HEK293 (cell line): ENCODE results near the gene CRYZ.

Experiments used
- CTCF ChIA-PET: fragments of 350-600 bp; formaldehyde crosslinking; extraction: SDS; loops from one replicate; lab custom pipeline; 2021; ENCODE audit warnings: antibody characterized with exemption; lab: Yijun Ruan, JAX
- POLR2A ChIA-PET: fragments of 300-600 bp; formaldehyde crosslinking; extraction: SDS; loops from one replicate; lab custom pipeline; 2020; ENCODE audit warnings: antibody characterized with exemption, inconsistent platforms; lab: Yijun Ruan, JAX
- H3K27ac ChIP-seq: fragments of 200-500 bp; sonication (Bioruptor generic); 2 replicates; pipeline ENCODE4 v1.5.1; 2014; ENCODE audit warnings: low read depth, low read length, control low read depth, inconsistent platforms; ENCODE audit errors: extremely low read depth
- H3K36me3 ChIP-seq, 2 experiments: fragments of 200-500 bp in 1 of 2; sonication (Bioruptor generic) in 1 of 2; 1 replicate in 1 of 2; 2 replicates in 1 of 2; pipeline ENCODE4 v1.5.1; 2014 to 2017; ENCODE audit warnings: inconsistent platforms in 2 of 2, low read length in 2 of 2; ENCODE audit not compliant: control insufficient read depth in 2 of 2, insufficient read depth in 1 of 2
- H3K4me1 ChIP-seq: fragments of 200-500 bp; sonication (Bioruptor generic); 2 replicates; pipeline ENCODE4 v1.5.1; 2014; ENCODE audit warnings: mild to moderate bottlenecking, low read length, inconsistent platforms; ENCODE audit not compliant: control insufficient read depth, insufficient read depth
- H3K4me3 ChIP-seq: 2 replicates; pipeline ENCODE4 v1.5.1; 2011; ENCODE audit warnings: low read depth, mild to moderate bottlenecking, control low read depth, low read length, moderate library complexity
- H3K9me3 ChIP-seq: fragments of 200-500 bp; sonication (Bioruptor generic); 2 replicates; pipeline ENCODE4 v1.5.1; 2014; ENCODE audit warnings: low read depth, low read length, inconsistent platforms; ENCODE audit not compliant: control insufficient read depth, insufficient read depth
- ATF2 ChIP-seq: fragments of 450-650 bp; formaldehyde crosslinking; IDR thresholded peaks from 2 replicates; pipeline ENCODE4 v1.5.1; 2016; ENCODE audit warnings: missing biosample characterization, missing genetic modification characterization, low read depth
- HOXC10 ChIP-seq: sonication (generic); formaldehyde crosslinking; IDR thresholded peaks from 2 replicates; pipeline ENCODE4 v1.8.1; 2023; ENCODE audit warnings: mild to moderate bottlenecking, missing genetic modification reagents
- IKZF3 ChIP-seq: fragments of 450-650 bp; IDR thresholded peaks from 2 replicates; pipeline ENCODE4 v1.5.0; 2018; ENCODE audit warnings: missing biosample characterization, mild to moderate bottlenecking, missing genetic modification characterization, moderate library complexity
- INSM2 ChIP-seq: fragments of 450-650 bp; formaldehyde crosslinking; IDR thresholded peaks from 2 replicates; pipeline ENCODE4 v1.5.1; 2016; ENCODE audit warnings: missing biosample characterization, missing genetic modification characterization
- PATZ1 ChIP-seq: fragments of 450-650 bp; formaldehyde crosslinking; IDR thresholded peaks from 2 replicates; pipeline ENCODE4 v1.5.1; 2016; ENCODE audit warnings: missing biosample characterization, missing genetic modification characterization
- PRDM2 ChIP-seq: fragments of 450-650 bp; formaldehyde crosslinking; IDR thresholded peaks from 2 replicates; pipeline ENCODE4 v1.5.1; 2016; ENCODE audit warnings: missing biosample characterization, missing genetic modification characterization, borderline replicate concordance
- TRIM28 ChIP-seq: IDR thresholded peaks from 2 replicates; pipeline ENCODE4 v1.6.1; 2011; ENCODE audit warnings: low read length, control low read depth, borderline replicate concordance
- WT1 ChIP-seq: fragments of 450-650 bp; formaldehyde crosslinking; IDR thresholded peaks from 2 replicates; pipeline ENCODE4 v1.5.1; 2016; ENCODE audit warnings: missing biosample characterization, missing genetic modification characterization
- ZBTB7A ChIP-seq: fragments of 450-650 bp; formaldehyde crosslinking; IDR thresholded peaks from 2 replicates; pipeline ENCODE4 v1.5.1; 2016; ENCODE audit warnings: low read depth, missing biosample characterization, missing genetic modification characterization
- ZNF223 ChIP-seq: fragments of 450-650 bp; formaldehyde crosslinking; IDR thresholded peaks from 2 replicates; pipeline ENCODE4 v1.5.1; 2016; ENCODE audit warnings: missing biosample characterization, missing genetic modification characterization
- ZNF266 ChIP-seq: fragments of 450-650 bp; formaldehyde crosslinking; IDR thresholded peaks from 2 replicates; pipeline ENCODE4 v1.5.1; 2016; ENCODE audit warnings: missing biosample characterization, missing genetic modification characterization, low read depth
- ZNF292 ChIP-seq: fragments of 450-650 bp; formaldehyde crosslinking; IDR thresholded peaks from 2 replicates; pipeline ENCODE4 v1.5.1; 2016; ENCODE audit warnings: low read depth, missing biosample characterization, missing genetic modification characterization, borderline replicate concordance
- ZNF433 ChIP-seq: fragments of 450-650 bp; formaldehyde crosslinking; IDR thresholded peaks from 2 replicates; pipeline ENCODE4 v1.5.1; 2016; ENCODE audit warnings: missing biosample characterization, missing genetic modification characterization, low read depth
- ZNF513 ChIP-seq: fragments of 450-650 bp; IDR thresholded peaks from 2 replicates; pipeline ENCODE4 v1.5.1; 2018; ENCODE audit warnings: missing biosample characterization, missing genetic modification characterization
- ZNF514 ChIP-seq: fragments of 450-650 bp; formaldehyde crosslinking; IDR thresholded peaks from 2 replicates; pipeline ENCODE4 v1.5.1; 2016; ENCODE audit warnings: missing biosample characterization, missing genetic modification characterization
- ZNF558 ChIP-seq: fragments of 450-650 bp; formaldehyde crosslinking; IDR thresholded peaks from 2 replicates; pipeline ENCODE4 v1.5.1; 2016; ENCODE audit warnings: missing biosample characterization, missing genetic modification characterization
- ZNF747 ChIP-seq: fragments of 450-650 bp; formaldehyde crosslinking; IDR thresholded peaks from 2 replicates; pipeline ENCODE4 v1.5.1; 2016; ENCODE audit warnings: missing biosample characterization, missing genetic modification characterization
- ZSCAN30 ChIP-seq: fragments of 450-650 bp; IDR thresholded peaks from 2 replicates; pipeline ENCODE4 v1.5.1; 2018; ENCODE audit warnings: missing biosample characterization, mild to moderate bottlenecking, missing genetic modification characterization, moderate library complexity
- ZXDB ChIP-seq: fragments of 450-650 bp; formaldehyde crosslinking; IDR thresholded peaks from 2 replicates; pipeline ENCODE4 v1.5.1; 2016; ENCODE audit warnings: missing biosample characterization, missing genetic modification characterization

The CRYZ gene

GRCh38 chr1:74737333-74737732 lies 4.5 kb upstream of the CRYZ start:
- POLR2A ChIA-PET = no interaction called here
- Histone ChIP-seq H3K36me3 (peaks cover 14 to 55% of the 10 kb centered on the region in 2 experiments; a peak in 2 of 3 replicates), H3K27ac (no peak overlapping the region)
- TF ChIP-seq WT1 (tag by site-specific recombination) (no peak), TRIM28 (no peak), PATZ1 (tag by site-specific recombination) (no peak), ZBTB7A (tag by site-specific recombination) (no peak), ZNF223 (tag by site-specific recombination) (no peak), PRDM2 (no peak), ATF2 (tag by site-specific recombination) (no peak), HOXC10 (CRISPR knock-in tag) (no peak), INSM2 (tag by site-specific recombination) (no peak), ZNF433 (no peak), ZNF266 (no peak), ZXDB (no peak), ZNF747 (tag by site-specific recombination) (no peak), ZNF558 (no peak), ZNF514 (tag by site-specific recombination) (no peak), ZNF292 (no peak), IKZF3 (tag by site-specific recombination) (no peak), ZNF513 (no peak), ZSCAN30 (tag by site-specific recombination) (no peak)
- TF ChIP-seq, all 188 proteins: peak for 0
- no peaks in the 10 kb centered on the region for H3K9me3 ChIP-seq
- no peaks in the 10 kb centered on the region for H3K4me1 ChIP-seq
- H3K4me3 ChIP-seq = no peak overlapping the region
- CTCF ChIA-PET = no interaction called here
